Measurements from ENCODE around the gene FAM124A. TPM values are rescaled to one million over a fixed set of nuclear protein-coding genes. Genes with fewer than 3 reads are reported as not detected.

FAM124A gene
- total and polyA plus RNA-seq, 10 of the 15 experiments (the other 5 are each of a cell fraction or from before 2014, with no cell fraction given), result not detected

DNA sequence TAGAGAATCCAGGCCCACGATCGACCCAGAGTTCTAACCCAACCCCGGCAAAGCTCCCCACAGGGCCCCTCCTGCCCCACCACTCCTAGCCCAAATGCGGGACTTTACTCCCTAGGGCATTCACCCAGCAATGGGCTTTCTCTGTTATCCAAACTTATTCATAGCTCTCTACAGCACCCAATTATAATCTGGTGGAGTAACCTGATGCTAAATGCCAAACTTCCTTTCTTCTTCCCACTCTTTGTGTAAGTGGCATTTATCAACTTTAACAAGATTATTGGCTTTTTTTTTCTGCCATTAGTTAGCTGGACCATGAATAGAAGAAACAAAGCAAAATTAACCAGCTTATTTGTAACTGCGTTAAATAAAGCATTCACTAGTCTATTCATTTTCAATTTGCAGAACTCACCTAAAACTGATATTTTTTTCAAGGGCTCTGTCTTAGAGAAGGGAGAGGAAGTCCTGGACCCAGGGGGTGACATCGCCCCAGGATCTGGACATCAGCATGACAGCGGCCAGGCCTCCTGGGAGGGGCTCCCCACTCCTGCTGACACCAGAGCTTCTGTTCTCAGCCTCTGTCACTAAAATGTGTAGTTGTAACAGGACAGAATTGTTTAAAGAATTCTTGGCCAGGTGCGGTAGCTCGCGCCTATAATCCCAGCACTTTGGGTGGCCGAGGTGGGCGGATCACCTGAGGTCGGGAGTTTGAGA lies 1.5 kb downstream of the FAM124A start:
- ChIA-PET CTCF (no interaction called here), POLR2A (no interaction called here), RAD21 (ENCODE audit: unreplicated experiment) (interaction anchor here (1.0 kb wide), 1 partner anchor 63 kb away, joined by 3 read pairs; no protein-coding TSS in a partner anchor), SMC1A (ENCODE audit: uncharacterized antibody, unreplicated experiment) (interaction anchor here (0.8 to 1.1 kb wide), 3 partner anchors 13 to 46 kb away, joined by 3 read pairs; no protein-coding TSS in a partner anchor)
- H3K4me1 ChIP-seq (ENCODE audit: control insufficient read depth, insufficient read depth, low read length), result no peaks in the 10 kb centered on the region
- in situ Hi-C loops (cut with MboI), result no loop called here
- intact Hi-C loops (cut with micrococcal nuclease; ENCODE audit: unreplicated experiment), result no loop called here
- no peaks in the 10 kb centered on the region for H4K20me1 ChIP-seq (ENCODE audit: control insufficient read depth, insufficient read depth)
- TF ChIP-seq NFXL1 (IDR thresholded peaks at IDR 0.05; ENCODE audit: borderline replicate concordance) (no peak), SUPT20H (IDR thresholded peaks at IDR 0.05; ENCODE audit: borderline replicate concordance, control insufficient read depth, low read depth, low read length) (no peak), GATAD2B (conservative IDR thresholded peaks at IDR 0.05; ENCODE audit: low read depth) (no peak), HDGF (IDR thresholded peaks at IDR 0.05) (no peak), ETV6 (conservative IDR thresholded peaks at IDR 0.05 in 1 of 2, IDR thresholded peaks at IDR 0.05 in 1 of 2; ENCODE audit: borderline replicate concordance in 1 of 2, low read depth in 1 of 2) (no peak), SMARCA5 (IDR thresholded peaks at IDR 0.05) (no peak), TCF3 (IDR thresholded peaks at IDR 0.05; ENCODE audit: borderline replicate concordance, insufficient read depth, low read depth, low read length) (no peak), STAT1 (conservative IDR thresholded peaks at IDR 0.05) (no peak), FOS (IDR thresholded peaks at IDR 0.05; ENCODE audit: borderline replicate concordance, extremely low read depth, insufficient read length) (no peak), NFIC (IDR thresholded peaks at IDR 0.05; ENCODE audit: low read depth, low read length) (no peak), STAT3 (IDR thresholded peaks at IDR 0.05; ENCODE audit: low read depth, low read length) (no peak), PAX8 (IDR thresholded peaks at IDR 0.05) (no peak)
- TF ChIP-seq, protein P1, sequence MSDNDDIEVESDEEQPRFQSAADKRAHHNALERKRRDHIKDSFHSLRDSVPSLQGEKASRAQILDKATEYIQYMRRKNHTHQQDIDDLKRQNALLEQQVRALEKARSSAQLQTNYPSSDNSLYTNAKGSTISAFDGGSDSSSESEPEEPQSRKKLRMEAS (IDR thresholded peaks at IDR 0.05; ENCODE audit: low read depth, low read length), result no peak
- TF ChIP-seq, protein P2, sequence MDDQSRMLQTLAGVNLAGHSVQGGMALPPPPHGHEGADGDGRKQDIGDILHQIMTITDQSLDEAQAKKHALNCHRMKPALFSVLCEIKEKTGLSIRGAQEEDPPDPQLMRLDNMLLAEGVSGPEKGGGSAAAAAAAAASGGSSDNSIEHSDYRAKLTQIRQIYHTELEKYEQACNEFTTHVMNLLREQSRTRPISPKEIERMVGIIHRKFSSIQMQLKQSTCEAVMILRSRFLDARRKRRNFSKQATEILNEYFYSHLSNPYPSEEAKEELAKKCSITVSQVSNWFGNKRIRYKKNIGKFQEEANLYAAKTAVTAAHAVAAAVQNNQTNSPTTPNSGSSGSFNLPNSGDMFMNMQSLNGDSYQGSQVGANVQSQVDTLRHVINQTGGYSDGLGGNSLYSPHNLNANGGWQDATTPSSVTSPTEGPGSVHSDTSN (IDR thresholded peaks at IDR 0.05; ENCODE audit: insufficient replicate concordance, low read depth, low read length), result no peak
- TF ChIP-seq, protein P3, sequence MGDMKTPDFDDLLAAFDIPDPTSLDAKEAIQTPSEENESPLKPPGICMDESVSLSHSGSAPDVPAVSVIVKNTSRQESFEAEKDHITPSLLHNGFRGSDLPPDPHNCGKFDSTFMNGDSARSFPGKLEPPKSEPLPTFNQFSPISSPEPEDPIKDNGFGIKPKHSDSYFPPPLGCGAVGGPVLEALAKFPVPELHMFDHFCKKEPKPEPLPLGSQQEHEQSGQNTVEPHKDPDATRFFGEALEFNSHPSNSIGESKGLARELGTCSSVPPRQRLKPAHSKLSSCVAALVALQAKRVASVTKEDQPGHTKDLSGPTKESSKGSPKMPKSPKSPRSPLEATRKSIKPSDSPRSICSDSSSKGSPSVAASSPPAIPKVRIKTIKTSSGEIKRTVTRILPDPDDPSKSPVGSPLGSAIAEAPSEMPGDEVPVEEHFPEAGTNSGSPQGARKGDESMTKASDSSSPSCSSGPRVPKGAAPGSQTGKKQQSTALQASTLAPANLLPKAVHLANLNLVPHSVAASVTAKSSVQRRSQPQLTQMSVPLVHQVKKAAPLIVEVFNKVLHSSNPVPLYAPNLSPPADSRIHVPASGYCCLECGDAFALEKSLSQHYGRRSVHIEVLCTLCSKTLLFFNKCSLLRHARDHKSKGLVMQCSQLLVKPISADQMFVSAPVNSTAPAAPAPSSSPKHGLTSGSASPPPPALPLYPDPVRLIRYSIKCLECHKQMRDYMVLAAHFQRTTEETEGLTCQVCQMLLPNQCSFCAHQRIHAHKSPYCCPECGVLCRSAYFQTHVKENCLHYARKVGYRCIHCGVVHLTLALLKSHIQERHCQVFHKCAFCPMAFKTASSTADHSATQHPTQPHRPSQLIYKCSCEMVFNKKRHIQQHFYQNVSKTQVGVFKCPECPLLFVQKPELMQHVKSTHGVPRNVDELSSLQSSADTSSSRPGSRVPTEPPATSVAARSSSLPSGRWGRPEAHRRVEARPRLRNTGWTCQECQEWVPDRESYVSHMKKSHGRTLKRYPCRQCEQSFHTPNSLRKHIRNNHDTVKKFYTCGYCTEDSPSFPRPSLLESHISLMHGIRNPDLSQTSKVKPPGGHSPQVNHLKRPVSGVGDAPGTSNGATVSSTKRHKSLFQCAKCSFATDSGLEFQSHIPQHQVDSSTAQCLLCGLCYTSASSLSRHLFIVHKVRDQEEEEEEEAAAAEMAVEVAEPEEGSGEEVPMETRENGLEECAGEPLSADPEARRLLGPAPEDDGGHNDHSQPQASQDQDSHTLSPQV (IDR thresholded peaks at IDR 0.05), result no peak
- TF ChIP-seq, protein P4, sequence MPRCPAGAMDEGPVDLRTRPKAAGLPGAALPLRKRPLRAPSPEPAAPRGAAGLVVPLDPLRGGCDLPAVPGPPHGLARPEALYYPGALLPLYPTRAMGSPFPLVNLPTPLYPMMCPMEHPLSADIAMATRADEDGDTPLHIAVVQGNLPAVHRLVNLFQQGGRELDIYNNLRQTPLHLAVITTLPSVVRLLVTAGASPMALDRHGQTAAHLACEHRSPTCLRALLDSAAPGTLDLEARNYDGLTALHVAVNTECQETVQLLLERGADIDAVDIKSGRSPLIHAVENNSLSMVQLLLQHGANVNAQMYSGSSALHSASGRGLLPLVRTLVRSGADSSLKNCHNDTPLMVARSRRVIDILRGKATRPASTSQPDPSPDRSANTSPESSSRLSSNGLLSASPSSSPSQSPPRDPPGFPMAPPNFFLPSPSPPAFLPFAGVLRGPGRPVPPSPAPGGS (IDR thresholded peaks at IDR 0.05; ENCODE audit: borderline replicate concordance, insufficient read depth, low read depth, low read length, poor library complexity, severe bottlenecking), result no peak
- no peak overlapping the region for H3K9ac ChIP-seq (ENCODE audit: control insufficient read depth, insufficient read depth, low read length)
- H3K4me3 ChIP-seq, result no peak overlapping the region
- H3K27ac ChIP-seq (ENCODE audit: control insufficient read depth, insufficient read depth), result no peak overlapping the region
- DNase-seq (ENCODE audit: low read depth, low spot score), result no peak
- no peak overlapping the region for H2AFZ ChIP-seq (ENCODE audit: control insufficient read depth, low read depth, low read length)
- no peak for ATAC-seq
- 81% methylated on average over 13 of the region's 13 CpGs for WGBS (ENCODE audit: insufficient coverage, insufficient replicate concordance, low lambda C conversion rate, missing lambda C conversion rate)
- no peaks in the 10 kb centered on the region for H3K79me2 ChIP-seq (ENCODE audit: control insufficient read depth, insufficient read depth, low read length)
- H3K27me3 ChIP-seq (replicated peaks in 1 of 2; ENCODE audit: control insufficient read depth in 2 of 2, insufficient read depth in 2 of 2, low read length in 1 of 2), result peaks cover 6 to 28% of the 10 kb centered on the region in 2 experiments
- H3K9me3 ChIP-seq (replicated peaks; ENCODE audit: control insufficient read depth, insufficient read depth, low read length), result no peaks in the 10 kb centered on the region
- no peak for FAIRE-seq
- no peaks in the 10 kb centered on the region for H3K36me3 ChIP-seq (ENCODE audit: control insufficient read depth in 2 of 2, insufficient read depth in 2 of 2, low read length in 1 of 2)
- BruUV-seq (replicated peaks), result no TSS peak
- H3K4me2 ChIP-seq (ENCODE audit: control insufficient read depth, insufficient read depth), result no peak overlapping the region

Measured in GM12878 (cell line).